Middle frontal gyrus (tissue), 1 donor: Measurements from ENCODE around the gene ARVCF.
A peak's percentile ranks its signal among the peaks of the same experiment; 100 is the strongest.

Experiments used
- DNase-seq: peaks from one replicate; pipeline ENCODE4 v3.0.0-alpha.2; 2015; ENCODE audit warnings: low spot score; ENCODE audit errors: extremely low spot score

ARVCF gene

GRCh38 chr22:19963863-19964642 lies 52.6 kb downstream of the ARVCF start:
- DNase-seq = no peak

GRCh38 chr22:19962909-19963806 lies 53.5 kb downstream of the ARVCF start:
- DNase-seq = no peak

DNA sequence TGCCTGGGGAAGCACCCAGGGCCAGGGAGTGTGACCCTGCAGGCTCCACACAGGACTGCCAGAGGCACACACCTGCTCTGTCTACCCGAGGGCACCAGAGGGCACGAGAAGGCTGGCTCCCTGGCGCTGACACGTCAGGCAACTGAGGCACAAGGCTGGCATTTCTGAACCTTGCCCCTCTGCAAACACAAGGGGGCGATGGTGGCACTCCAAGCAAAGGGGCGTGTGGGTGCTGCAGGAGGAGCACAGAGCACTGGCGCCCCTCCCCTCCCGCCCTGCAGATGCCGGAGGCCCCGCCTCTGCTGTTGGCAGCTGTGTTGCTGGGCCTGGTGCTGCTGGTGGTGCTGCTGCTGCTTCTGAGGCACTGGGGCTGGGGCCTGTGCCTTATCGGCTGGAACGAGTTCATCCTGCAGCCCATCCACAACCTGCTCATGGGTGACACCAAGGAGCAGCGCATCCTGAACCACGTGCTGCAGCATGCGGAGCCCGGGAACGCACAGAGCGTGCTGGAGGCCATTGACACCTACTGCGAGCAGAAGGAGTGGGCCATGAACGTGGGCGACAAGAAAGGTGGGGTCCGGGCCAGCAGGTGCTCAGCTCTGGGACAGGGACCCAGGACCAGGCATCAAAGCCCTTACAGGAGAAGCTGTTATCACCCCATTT lies 54.2 kb downstream of the ARVCF start:
- DNase-seq = no peak

DNA sequence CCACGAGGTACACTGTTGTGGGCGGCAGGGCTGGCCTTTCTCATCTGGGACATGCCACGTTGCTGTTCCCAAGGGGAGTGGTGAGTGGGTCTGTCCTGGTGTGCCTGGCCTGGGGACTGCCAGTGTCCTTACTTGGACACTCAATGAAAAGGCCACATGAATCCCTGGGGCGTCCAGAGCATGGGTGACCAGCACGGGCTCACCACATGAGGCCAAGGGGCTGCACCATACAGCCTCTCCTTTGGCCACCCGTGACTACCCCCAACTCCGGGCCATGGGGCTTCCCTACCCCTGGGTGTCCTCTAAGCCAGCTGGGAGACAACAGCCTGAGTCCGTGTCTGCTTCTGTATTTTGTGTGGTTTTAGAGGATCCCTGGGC lies 54.8 kb downstream of the ARVCF start:
- DNase-seq = no peak

GRCh38 chr22:19961201-19961580 lies 55.4 kb downstream of the ARVCF start:
- no peak for DNase-seq

DNA sequence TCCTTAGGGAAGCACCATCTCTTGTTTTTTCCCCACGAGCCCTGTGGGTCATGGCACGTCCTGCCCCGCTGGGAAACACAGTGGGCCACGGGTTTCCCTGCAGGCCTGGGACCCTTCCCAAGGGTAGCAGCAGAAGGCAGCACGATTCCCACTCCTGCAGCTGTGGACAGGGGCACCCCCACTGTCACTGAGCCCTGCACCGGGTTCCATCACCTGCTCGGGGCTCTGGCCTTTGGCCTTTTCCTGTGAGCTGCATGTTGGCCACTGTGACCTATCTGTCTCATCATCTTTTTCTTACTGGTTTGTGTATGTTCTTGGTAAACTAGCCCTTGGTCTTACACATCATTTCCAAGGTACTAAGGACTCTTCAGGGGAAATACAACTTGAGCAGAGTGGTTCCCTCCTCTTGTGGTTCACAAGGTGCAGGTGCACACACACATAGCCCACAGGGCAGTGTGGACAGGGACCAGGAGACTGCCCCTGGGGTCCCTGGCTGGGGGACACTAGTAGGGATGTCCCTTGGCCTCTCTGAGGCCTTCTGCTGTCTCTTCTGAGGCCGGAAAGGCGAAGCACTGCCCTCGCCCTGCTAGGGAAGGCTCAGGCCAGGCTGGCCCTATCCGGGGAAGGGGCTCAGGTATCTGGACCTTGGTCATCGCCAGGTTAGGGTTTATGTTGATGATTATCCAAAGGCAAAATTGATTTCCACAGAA lies 56.0 kb downstream of the ARVCF start:
- DNase-seq = no peak

- no peak for DNase-seq
Observed at GRCh38 chr22:19959587-19960490, 56.8 kb downstream of the ARVCF start.

GRCh38 chr22:19959043-19959586 lies 57.5 kb downstream of the ARVCF start:
- no peak for DNase-seq

DNA sequence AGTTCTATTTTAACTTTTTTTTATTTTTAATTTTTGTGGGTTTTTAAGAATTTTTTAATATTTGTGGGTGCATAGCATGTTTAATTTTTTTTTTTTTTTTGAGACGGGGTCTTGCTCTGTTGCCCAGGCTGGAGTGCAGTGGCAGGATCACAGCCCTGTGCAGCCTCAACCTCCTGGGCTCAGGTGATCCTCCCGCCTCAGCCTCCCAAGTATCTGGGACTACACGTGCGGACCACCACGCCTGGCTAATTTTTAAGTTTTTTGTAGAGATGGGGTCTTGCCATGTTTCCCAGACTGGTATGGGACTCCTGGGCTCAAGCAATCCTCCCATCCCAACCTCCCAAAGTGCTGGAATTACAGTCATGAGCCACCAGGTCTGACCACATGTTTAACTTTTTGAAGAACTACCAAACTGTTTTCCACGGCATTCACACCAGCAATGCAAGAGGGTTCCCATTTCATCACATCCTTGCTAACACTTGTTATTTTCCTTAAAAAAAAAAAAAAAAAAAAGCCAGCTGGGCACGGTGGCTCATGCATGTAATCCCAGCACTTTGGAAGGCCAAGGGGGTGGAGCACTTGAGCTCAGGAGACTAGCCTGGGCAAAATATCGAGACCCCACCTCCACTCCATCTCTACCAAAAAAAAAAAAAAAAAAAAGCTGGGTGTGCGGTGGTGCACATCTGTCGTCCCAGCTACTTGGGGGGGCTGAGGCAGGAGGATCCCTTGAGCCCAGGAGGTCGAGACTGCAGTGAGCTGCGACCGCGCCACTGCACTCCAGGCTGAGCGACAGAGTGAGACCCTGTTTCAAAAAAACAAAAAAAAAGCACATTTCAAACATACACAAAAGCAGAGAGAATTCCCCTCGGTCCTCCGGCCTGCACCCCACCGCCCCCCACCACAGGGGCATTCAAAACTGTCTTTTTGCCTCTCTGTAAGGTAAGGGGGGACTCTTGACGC lies 58.3 kb downstream of the ARVCF start:
- DNase-seq = no peak

DNA sequence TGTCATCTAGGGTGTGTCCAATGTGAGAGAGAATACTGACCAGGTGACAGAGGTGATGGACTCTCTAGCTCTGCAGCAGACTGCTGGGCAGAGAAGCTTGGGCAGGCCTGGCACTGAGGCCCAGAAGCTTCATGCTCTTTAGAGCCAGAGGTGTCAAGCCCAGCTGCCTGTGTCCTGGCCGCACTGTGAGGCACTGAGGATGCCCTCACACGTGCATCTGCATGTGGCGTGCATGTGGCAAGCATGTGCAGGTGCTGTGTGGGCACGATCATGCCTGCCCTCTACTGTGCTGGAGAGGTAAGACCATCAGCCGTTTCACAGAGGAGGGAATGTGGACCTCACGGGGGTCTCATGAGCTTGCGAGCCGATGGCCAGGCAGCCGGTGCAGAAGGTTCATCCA lies 59.2 kb downstream of the ARVCF start:
- DNase-seq = no peak

GRCh38 chr22:19955241-19956128 lies 61.1 kb downstream of the ARVCF start:
- no peak for DNase-seq

DNA sequence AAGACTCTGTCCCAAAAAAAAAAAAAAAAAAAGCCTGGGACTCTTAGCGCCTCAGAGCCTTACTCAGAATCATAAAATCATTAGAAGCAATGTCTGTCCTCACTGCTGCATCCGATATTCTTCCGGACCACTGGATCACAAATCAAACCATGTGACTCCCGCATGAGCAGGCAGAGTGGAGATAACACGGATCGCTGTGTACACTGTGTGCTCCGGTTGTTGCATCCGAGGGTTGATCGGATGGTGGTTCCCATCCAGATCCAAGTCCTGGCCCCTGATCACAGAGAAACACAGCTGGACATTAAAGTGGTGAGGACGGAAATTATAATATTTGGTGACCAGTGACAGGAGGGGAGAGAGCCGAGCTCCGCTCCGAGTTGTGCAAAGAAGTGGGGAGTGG lies 65.3 kb downstream of the ARVCF start:
- DNase-seq = no peak

- no peak for DNase-seq
Observed at GRCh38 chr22:19948057-19948760, 68.4 kb downstream of the ARVCF start.

DNA sequence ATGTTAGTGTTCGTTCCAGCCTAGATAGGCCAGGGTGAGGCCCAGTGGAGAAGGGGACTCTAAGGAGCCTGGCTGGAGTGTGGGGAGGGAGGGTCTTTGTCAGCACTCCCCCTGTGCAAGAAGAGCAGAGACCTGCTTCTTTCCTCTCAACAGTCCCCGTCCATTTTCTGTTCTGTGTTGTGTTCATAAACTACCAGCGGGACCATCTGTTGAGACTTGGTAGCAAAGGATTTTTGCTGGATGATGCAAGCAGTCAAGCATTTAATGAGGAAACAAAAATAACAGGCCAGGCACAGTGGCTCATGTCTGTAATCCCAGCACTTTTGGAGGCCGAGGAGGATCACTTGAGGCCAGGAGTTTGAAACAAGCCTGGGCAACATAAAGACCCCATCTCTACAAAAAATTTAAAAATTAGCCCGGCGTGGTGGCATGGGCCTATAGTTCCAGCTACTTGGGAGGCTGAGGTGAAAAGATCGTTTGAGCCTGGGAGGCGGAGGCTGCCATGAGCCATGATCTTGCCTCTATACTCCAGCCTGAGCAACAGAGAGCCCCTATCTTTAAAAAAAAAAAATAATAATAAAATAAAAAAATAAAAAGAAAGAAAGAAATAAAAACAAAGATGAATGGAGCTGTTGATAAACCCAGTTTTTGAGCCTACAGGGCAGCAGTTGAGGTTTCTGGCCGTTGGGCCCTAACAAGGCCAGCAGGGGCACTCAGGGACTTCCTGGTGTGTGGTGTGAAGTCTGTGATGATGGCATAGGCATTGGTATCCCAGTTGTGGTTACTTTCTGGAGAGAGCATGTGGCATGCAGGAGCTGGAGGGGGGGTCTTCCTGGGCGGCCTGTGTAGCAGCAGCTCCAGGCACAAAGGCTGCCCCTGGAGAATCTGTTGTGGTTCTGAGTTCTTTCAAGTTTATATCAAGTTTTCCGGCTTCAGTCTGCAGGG lies 73.3 kb downstream of the ARVCF start:
- DNase-seq = no peak

DNA sequence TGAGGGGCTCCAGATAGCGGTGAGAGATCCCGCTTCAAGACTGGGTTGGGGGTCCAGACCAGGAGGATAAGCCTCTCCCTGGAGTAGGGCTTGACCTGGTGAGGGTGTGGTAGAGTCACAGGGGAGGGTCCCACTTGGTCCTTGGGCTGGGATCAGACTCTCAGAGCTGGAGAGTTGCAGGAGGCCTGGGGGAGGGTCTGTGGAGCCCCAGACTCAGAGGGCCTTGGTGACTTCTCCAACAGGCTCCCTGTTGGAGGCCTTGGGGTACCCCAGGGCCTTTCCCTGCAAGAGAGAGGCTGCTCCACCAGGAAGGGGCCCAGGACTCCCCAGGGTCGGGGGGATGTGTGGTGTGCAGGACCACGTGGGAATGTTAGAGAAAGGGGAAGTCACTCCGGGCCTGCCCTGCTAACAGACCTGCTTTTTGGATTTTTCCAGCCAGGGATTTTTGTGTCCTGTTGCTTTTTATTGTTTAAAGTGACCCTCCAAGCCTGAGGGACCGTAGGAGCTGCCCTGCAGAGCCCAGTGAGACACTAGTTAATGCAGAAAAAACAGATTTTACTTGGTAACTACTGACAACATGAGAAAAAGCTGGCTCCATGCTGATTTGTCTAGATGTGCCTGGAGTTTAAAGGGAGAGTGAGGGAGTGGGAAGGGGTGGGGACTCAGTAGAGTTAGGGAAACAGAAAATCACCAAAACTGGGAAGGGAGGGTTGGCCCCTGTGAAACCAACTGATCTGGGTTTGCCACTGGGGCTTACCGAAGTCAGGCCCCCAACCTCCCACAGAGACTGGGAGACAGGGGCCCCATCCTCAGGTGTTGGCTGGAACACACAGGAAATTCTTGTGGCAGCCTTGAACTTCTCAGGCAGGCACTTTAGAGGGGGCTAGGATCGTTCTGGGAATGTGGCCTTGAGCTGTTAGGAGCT lies 74.2 kb downstream of the ARVCF start:
- DNase-seq = peak; percentile 6
